ENCODE results near the gene TMEM130.

GRCh38 chr7:98878365-98879197 is 8.8 kb upstream of the TMEM130 start, which contains the start of gene TRRAP:
- 0 out of 2 replicates have a peak, but pooled peaks have one; percentile 16 for TF ChIP-seq EP300 (IDR thresholded peaks at IDR 0.05; ENCODE audit: borderline replicate concordance)
- peak; percentile 48 for TF ChIP-seq TAF1 (IDR thresholded peaks at IDR 0.05; ENCODE audit: low read depth)
- TF ChIP-seq FOXM1 (IDR thresholded peaks at IDR 0.05; ENCODE audit: borderline replicate concordance, low read depth): no peak
- no peak for TF ChIP-seq YY1 (IDR thresholded peaks at IDR 0.05; ENCODE audit: low read depth)
- no peak; the same call in 1 of the 2 replicates for TF ChIP-seq REST (IDR thresholded peaks at IDR 0.05; ENCODE audit: low read depth)
- TF ChIP-seq RAD21 (IDR thresholded peaks at IDR 0.05; ENCODE audit: low read depth): no peak
- TF ChIP-seq USF1 (IDR thresholded peaks at IDR 0.05): no peak
- no peak for TF ChIP-seq CEBPB (IDR thresholded peaks at IDR 0.05)
- TF ChIP-seq MAX (IDR thresholded peaks at IDR 0.05): 0 out of 2 replicates have a peak, but pooled peaks have one; percentile 8
- no peak for TF ChIP-seq TEAD4 (IDR thresholded peaks at IDR 0.05)
- peak; percentile 74 for TF ChIP-seq ZBTB7A (IDR thresholded peaks at IDR 0.05; ENCODE audit: low read depth)
- TF ChIP-seq CREB1 (IDR thresholded peaks at IDR 0.05; ENCODE audit: low read depth): no peak
